EH (cell line): ENCODE measurements around the gene APCDD1.

ENCODE experiments used
- DNase-seq: peaks from one replicate; pipeline ENCODE4 v3.0.0-alpha.2; 2015; ENCODE audit warnings: low read depth

Gene APCDD1

GRCh38 chr18:10431680-10432079, 22.8 kb upstream of the APCDD1 start:
- DNase-seq: no peak

DNA sequence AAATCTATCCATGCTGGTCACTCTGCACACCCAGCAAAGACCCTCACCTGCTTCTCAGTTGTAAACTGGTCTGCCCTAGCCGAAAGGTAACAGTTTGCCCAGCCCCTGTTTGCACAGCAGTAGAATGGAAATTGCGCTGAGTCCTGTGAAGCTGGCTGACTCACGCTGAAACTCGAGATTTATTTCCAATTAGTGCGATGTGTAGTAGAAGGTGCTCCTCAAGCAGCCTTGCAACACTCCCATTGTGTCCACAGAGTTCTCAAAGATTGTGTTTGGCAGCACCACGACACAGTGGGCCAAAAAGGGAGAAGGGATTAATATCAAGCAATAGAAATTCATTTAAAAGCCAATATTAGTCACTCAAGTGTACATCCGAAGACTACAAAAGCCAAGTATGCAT, 21.7 kb upstream of the APCDD1 start:
- DNase-seq: no peak

- no peak for DNase-seq
These were observed 18.3 kb upstream of the APCDD1 start for GRCh38 chr18:10436160-10436559.

DNA sequence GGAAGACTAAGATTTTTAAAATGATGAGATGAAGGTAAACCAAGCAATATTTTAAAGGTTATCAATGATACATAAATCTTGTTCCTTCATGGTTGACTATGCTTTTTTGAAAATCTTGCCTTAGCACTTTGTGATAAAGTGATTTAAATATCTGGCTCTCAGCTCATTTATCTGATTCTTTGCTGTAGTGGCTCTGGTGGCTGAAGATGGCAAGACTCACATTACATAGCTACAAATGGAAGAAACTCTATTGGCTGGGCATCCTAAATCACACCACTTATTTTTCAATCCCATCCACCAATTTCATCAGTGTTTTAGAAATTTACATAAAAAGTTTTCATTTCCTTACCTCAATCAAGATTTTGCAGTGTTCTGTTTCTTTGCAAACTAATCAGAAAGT, 16.6 kb upstream of the APCDD1 start:
- peak; percentile 30 for DNase-seq

GRCh38 chr18:10439898-10440297, 14.5 kb upstream of the APCDD1 start:
- no peak for DNase-seq

- no peak for DNase-seq
These were observed 13.6 kb upstream of the APCDD1 start for GRCh38 chr18:10440884-10441283.

- DNase-seq: no peak
These were observed 13.0 kb upstream of the APCDD1 start for GRCh38 chr18:10441472-10441871.

DNA sequence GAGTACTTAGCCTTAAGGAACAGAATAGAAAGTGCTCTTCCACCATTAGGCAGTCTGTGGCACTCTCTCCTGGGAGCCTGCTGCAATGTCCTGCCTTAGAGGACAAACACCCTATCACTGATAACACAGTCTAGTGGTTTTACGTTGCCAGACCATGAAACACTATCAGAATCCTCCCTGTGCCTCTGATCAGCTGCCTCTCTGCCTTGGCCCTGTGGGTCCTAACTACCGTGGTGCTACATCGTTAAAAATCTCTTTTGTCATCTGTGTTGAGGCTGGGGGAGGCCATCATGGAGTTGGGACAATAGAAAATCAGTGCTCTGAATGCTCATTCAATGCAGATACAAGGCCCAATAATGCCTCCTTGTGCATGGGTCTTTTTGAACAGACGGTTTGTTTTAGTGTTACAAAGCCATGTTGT, 11.9 kb upstream of the APCDD1 start:
- DNase-seq: peak; percentile 55

DNA sequence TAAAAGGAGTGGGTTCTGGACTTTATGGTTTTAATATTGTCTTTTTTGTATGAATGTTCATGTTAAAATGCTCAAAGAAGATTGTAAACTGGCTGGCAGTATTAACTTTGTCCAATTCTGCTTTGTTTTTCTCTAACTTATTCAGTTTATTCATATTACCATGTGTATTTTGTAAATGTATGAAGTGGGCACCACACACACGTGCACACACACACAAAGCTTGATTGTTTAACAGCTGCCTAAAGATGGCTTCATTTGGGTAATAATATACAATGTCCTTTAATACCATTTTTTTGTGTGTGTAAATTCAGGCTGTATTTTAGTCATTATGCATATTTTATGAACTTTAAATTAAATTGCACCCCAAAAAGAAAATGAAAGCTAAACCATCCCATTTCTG, 11.4 kb upstream of the APCDD1 start:
- DNase-seq: no peak

DNA sequence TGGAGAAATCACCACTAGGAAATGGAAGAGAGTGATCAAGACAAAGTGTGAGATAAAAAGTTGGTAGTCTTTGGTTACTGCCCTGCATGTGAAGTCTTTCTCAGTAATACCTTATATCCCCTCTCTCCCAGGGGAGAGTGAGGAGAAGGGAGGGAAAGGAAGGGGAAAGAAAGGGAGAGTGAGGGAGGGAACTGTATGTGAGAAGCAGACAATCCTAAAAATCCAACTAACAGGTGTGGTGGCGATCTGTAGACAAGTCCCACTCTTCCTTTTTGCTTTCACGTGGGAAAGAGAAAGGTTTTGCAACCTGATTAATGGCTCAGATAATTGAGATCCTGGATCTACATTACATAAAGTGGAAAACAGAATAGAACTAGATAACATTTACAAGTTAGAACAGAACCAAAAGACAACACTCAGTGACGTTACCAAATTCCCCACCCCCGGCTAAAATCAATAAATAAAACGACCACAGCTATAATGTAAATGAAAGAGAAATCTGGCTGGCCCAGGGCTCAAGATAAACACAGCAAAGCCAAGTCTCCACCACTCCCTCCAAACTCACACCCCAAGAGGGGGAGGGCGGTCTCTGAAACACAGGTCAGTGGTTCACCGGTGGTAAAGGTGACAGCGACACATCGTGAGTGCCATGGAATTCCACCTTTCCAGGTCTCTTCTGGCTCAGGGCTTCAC, 10.0 kb upstream of the APCDD1 start:
- no peak for DNase-seq

DNA sequence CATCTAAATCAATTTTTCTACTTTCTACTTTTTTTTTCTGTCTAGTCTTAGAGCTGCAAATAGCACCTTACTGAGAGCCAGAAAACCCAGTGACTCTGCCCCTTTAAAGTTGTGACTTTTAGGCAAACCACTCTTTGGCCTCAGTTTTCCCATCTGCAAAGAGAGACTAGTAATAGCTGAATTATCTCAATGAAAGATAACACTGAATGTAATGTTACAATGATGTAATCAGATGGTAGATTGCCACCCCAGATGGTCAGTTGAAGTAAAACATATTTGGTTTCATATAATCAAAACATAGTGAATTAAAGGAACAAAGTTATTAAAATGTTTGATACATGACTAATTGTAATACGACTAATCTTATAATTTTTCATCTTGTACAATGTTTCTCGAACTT, 5.0 kb upstream of the APCDD1 start:
- DNase-seq: peak; percentile 43

DNA sequence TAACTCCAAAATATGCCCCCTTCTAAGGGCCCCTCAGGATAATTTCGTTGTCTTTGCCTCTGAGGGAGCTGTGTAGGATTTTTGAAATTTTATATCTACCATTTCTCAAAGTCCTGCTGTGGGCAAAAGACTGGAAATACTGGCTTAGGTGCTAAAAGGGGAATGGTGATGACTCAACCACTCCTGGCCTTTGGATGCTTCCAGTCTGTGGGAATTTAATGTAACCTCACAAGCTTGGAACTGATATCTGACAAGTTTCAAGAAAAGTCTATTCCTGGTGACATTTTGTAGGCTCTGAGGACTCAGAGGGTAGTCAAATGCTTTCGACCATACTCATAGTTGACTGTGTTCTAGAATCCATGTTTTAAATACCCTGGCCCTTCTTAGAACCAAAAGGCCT, 3.4 kb upstream of the APCDD1 start:
- DNase-seq: peak; percentile 16

DNA sequence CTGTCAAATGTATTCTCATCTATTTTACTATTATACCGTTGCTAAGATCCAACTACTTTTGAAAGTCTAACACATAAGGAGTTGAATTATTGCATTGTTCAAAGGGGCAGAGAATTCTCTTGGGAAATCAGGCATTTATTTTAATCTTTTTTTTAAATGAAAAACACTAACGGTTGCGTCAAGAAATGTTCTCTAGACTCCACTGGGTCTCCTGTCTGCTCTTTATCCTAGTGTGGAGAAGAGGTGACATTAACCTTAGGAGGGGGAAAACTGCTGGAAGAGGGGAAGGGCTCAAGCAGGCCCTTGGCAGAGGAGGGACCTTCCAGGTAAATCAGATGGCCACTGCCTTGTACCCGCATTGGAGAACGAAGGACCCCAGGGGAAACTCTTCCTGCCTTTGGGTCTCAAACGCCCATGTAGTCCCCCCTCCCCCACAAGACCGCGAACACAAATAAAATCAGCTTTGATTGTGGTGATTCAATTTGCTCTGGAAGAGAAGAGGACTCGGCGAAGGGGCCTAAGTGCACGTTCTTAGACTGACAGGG, 1.1 kb upstream of the APCDD1 start:
- no peak for DNase-seq

DNA sequence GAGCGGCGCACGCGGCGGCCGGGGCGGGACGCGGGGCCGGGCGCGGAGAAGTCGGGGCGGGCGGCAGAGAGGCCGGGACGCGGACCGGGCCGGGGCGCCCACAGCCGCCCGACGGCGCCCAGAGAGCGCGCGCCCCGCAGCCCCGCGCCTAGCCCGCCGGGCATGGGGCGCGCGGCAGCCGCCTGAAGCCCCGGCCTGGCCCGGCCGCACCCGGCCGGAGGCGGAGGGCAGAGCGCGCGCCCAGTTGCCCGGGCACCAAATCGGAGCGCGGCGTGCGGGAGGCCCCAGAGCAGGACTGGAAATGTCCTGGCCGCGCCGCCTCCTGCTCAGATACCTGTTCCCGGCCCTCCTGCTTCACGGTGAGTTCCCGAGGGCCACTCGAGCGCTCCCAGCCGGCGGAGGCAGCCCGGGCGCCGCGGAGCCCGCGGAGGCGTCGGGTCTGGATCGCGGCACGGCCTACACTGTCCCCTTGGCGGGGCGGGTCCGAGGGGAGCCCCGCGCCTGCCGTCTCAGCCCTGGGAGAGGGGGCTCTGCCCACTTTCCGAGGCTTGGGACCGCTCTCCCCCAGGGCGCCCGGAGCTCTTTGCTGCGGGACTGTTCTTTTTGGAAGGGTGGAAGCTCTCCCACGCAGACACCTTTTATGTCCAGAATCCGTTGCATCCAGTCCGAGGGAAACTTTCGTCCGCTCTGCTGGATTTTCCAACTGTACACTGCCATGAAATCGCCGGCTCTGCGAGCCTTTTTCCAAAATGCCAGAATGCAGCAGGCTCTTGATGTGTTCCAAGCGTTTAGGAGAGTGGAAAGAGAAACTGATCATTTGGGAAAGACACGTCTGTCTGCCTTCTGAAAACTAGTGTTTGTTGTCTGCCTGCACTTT, 484 bp downstream of the APCDD1 start:
- peak; percentile 28 for DNase-seq

DNA sequence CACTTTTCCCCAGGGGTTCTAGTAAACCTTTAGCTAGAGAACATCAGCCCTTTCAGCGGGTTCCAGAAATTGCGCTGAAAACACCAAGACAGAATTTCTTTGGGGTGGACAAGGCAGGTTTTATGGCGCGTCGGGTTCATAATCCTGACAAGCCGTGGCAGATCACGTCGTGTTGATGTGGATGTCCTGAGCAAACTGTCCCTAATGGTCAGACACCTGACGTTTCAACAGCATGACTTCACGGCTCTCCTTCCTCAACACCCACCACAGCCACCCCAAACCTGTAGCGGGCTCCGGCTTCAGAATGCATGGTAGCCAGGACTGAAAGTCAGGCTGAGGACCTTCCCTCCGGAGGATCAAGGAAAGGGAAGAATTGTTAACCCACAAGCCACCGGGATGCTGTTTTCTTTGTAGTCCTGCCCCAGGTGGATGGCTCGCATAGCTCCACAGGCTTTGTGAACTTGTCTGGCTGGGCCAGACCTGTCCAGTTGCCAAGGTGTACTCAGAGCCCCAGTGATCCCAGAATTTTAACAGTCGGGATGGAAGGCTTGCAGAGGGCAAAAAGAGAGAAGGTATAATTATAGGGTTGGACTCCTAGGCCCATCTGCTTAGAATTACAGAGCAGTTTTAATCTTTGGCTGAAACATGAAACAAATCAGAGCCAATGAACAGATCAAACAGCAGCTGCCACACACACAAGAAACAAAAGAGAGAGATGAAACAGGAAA, 1.5 kb downstream of the APCDD1 start:
- no peak for DNase-seq

- DNase-seq: no peak
These were observed 2.3 kb downstream of the APCDD1 start for GRCh38 chr18:10456718-10457117.

DNA sequence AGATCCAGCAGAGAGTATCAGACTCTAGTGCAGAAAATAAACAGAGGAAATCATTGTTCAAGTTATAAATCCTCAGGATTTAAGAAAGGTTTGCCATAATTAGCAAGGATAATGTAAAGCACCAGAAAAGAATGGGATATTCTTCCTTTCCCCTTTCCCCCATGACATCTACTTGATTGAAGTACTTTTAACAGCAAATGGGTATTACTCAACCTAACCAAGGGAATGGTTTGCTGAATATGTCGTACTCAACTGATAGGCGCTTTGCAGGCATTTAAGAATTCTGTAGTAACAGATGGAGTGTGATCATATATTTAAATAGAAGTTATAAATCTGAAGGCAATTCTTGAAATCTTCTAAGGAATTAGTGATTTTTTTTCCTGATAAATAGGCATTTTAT, 2.7 kb downstream of the APCDD1 start:
- DNase-seq: no peak

DNA sequence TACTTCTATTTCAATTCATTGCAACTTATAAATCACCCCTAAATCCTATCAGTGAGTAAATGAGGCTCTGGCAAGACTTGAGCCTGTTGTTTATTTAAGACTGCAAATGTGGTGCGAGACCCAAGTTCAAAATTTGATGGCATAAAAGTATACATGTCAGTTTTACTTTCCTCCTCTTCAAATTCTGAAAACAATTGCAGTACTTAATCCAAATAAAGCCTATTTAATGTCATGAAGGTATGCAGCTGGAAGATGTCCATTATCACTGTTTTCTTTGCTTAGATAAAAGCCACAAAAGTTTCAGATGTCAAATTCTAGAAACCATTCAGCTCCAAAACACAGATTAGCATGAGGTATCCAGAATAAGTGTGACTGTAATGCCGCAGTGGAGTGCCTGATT, 3.3 kb downstream of the APCDD1 start:
- DNase-seq: no peak

DNA sequence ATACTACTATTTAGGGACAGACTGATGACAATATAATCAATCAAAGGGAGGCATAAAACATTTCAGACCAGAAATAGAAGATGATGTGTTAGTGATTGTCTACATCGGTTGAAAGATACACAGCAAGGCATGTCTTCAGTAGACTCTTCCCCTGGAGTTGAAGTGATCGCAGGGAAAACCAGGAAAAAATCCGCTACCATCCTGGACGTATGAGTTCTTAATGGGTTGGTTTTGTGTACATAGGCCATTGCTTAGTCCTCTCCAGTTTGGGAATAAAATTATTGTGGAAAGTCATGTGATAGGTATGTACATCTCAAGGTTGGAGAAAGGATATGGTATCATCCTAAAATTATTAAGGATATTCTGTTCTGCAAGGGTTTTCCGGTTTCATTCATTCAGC, 4.3 kb downstream of the APCDD1 start:
- DNase-seq: no peak

GRCh38 chr18:10459587-10459986, 5.2 kb downstream of the APCDD1 start:
- DNase-seq: no peak

DNA sequence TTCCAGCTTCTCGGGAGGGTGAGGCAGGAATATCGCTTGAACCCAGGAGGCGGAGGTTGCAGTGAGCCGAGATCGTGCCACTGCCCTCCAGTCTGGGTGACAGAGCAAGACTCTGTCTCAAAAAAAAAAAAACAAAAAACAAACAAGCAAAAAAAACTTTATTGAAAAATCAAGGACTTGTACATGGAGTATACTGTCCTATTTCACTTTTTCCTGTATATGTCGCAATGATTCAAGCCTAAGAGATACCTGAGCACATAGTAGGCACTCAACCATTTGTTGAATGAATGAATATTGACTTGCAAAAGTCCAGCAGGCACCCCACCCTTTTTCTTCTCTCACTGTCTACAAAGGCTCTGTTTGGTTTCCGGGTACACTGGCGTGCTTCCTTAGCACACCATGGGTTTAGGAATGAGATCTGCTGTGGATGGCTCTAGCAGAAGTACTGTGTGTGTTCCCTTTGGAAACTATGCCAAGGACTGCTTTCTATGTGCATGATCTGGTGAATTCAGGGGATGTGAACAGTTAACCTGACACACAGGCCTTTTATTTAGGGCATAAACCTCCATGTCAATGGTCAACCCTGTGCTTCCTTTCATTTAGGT, 6.1 kb downstream of the APCDD1 start:
- DNase-seq: no peak

GRCh38 chr18:10461989-10462388, 7.6 kb downstream of the APCDD1 start:
- no peak for DNase-seq
